HG02852 (cell line): ENCODE data around the gene ISCU.
A peak's percentile ranks its signal among the peaks of the same experiment; 100 is the strongest.
"Not testable (repeated sequence)": the region's sequence is repeated elsewhere in the genome, so short reads cannot be mapped to it uniquely, and the experiment has no call there.

Source experiments
- ATAC-seq: cut with Tn5 transposase; IDR thresholded peaks from one replicate; pipeline ENCODE4 v1.9.1; 2021; ENCODE audit warnings: mild to moderate bottlenecking, moderate library complexity; ENCODE audit not compliant: unreplicated experiment

ISCU gene

DNA sequence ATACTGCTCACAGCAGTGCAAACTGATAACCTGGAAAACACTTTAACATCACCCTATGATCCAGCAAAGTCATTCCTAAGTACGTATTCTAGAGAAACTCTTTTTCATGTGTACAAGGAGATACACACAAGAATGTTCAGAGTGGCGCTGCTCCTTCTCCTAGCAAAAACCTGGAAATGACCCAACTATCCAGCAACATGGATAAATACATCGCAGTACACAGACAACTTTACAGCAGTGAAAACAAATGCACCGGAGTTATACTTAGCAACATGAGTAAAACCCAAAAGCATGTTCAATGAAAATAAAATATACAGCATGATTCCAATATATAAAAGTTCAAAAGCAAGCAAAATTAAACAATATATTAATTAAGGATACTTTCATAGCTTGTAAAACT, 20.1 kb upstream of the ISCU start:
- no peak for ATAC-seq

DNA sequence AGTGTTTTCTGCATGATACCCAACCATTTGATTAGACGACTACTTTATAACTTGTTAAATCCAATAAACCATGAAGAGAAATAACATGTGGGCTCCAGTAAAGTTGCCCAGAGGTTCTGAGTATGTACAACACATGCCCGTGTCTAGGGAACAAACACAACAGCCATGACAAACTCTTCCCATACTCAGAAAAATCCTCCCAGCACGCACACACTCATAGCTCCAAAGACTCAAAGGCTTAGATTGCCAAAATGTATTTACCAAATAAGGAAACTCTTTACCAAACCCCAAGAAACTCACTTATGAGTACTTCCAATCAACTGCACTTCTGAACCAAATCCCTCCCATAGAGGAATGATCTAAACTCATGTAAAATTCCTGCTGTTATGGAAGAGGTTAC, 18.7 kb upstream of the ISCU start:
- ATAC-seq: no peak

DNA sequence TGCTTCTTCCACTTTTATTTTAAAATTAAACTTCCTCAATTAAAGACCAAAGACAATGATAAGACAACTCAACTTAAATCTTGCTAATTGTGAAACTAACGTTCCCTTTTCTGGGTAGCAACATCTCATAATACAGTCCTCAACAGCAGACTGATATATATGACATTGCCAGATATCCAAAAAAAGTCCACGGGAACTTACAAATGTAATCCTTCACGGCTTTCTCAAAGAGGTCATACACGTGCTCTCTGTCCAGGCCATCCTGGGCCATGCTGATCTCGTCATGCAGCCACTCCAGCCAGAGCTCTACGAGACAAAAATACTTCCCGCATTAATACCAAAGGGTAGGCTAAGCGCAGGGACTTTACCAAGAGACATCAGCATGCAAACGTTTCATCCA, 14.7 kb upstream of the ISCU start:
- ATAC-seq: no peak

DNA sequence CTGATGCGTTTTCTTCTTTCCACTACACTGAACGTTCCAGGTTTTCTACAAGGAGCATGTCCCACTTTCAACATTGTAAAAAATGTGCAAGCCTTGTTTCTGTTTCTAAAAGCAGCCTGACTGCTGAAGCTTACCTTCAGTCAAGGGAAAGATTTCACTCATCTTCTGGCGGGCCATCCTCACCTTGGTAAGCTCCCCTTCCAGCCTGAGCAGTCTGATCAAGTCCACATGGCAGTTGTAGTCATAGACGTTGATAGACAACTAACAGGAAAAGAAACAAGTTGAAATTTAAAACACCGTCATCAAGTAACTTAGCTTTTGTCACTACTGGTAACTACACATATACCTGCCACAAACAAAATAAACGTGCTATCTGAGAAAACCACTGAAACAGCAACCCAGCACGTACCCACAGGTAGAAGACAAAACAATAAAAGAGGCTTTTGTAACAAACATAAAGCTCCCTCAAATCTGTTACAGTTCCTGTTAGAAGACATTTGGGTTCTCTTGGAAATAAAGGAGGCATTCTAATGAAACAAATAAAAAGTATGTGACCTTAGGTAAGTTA, 13.4 kb upstream of the ISCU start:
- ATAC-seq: no peak

DNA sequence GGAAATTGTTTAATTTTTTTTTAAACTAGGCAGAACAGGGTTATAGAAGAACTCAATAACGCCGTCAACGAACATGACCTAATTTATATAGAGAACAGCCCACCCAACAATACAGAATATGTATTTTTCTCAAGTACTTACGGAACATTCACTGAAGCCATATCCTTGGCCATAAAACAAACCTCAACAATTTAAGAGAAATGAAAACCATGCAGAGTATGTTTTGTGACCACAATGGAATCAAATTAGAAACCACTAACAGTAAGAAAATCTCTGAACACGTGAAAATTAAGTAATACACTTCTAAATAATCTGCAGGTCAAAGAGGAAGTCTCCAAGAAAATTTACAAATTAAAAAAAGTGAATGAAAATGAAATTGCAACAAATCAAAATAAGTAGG, 10.9 kb upstream of the ISCU start:
- ATAC-seq: no peak

DNA sequence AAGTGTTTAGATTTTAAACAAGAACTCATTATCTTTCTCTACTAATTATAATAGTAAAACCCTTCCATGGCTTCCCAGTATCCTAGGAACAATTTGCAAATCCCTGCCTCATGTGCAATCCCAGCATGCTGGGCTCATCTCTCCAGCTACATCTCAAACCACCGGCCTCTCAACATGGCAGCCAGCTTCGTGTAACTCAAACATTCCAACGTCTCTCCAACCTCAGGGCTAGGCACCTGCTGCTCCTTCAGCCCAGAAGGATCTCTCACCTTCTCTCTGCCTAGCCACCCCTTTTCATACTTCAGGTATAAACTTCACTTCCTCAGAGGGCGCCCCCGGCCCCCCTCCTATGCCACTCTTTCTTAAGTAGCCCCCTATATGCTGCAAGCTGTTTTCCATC, 8.6 kb upstream of the ISCU start:
- no peak for ATAC-seq

DNA sequence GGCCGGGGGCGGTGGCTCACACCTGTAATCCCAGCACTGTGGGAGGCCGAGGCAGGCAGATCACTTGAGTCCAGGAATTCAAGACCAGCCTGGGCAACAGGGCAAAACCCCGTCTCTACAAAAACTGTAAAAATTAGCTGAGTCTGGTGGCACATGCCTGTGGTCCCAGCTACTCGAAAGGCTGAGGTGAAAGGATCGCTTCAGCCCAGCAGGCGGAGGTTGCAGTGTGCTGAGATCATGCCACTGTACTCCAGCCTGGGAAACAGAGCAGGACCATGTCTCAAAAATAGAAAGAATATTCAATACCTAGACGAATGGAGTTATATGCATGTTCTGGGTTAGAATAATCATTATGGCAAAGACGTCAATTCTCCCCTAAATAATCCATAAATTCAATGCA, 7.0 kb upstream of the ISCU start:
- not testable (repeated sequence) for ATAC-seq

DNA sequence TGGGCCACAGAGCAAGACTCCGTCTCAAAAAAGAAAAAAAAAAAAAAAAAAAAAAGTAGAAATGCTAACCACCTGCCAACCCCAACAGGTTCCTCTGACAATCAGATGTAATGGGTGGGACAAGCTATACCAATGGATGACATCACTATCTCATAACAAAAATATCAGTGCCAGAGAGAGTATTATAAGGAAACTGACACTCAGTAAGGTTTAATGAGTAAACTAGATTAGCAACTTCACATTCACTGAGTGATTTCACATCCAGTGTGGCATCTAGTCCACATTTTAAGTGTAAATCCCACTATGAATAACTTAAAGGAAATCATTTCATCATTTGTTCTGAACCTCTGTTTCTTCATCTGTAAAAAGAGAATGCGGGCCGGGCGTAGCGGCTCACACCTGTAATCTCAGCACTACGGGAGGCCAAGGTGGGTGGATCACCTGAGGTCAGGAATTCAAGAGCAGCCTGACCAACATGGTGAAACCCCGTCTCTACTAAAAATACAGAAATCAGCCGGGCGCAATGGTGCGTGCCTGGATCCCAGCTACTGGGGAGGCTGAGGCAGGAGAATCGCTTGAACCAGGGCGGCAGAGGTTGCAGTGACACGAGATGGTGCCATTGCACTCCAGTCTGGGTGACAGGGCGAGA, 3.3 kb upstream of the ISCU start:
- ATAC-seq: no peak

DNA sequence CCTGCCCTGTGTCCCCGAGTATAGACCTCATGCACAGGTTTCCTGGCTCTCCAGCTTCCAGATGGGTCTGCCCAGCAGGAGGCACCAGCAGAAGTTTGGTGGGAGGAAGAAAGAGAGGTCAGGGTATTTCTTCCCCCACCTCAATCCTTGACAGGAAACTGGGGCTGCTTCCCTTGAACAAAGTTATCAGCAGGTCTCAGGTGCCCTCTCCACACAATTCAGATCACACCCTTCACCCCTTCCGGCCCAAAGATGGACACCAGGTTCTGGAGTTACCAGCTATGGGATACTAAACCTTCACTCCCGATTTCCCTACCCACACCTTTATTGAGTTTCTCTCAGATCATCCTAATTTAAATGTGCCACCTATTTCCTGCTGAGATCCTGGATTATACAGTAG, 2.6 kb upstream of the ISCU start:
- ATAC-seq: no peak

DNA sequence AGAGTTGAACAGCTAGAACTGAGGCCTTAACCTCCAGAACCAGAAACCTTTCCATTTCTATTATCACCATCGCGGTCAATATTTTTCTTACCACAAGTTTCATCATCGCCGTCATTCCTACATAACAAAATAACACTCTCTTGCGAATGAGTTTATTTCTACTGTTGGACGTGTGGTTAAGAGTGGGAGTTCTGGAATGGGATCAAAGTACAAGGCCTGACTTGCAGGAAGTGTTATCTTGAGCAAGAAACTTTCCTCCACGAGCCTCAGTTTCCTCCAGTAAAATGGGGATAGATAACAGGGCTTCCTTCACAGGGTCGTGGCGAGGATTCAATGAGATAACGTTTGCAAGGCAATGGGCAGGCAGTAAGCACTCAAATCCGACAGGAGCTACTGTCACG, 2.1 kb upstream of the ISCU start:
- ATAC-seq: no peak

DNA sequence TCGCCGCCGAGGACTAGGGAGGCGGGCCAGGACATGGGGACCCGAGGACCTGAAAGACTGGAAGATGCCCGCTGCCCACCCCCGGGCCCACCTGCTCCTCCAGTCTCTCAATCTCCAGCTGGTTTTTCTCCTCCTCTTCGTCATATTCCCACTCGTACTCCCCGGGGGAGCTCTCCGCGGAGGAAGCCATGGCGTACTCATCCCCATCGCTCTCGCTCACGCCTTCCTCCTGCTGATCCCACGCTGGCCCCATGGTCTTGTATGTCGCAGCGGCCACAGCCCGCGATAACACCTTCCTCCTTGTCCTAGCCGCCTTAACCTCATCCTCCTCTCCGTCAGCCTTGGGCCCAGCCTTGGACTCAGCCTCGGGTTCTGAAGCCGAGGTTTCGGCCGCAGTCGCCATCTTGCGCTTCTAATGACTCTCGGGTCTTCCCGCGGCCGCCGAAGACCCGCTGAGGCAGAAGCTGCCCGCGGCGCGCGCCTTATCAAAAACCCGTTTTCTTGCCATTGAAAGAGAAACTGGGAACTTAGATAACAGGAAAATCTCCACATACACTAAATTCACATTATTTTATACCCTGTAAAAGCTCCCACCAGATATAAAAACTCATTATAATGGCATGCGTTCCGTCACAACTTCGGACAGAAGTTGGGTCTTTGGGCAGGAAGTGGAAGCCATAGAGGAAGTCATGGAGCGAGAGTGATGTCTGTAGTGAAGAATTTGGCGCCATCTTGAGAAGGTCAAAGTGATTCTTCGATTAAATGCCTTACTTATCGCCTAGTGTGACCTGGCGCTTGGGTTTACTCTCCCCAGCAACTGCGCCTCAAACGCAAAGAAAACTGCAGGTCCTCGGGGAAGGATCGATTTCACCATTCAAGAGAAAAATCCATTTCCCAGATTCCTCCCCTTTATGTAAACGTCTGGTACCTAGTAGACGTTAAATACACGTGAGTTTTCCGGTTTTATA, 1.4 kb upstream of the ISCU start, which contains the start of gene SART3:
Gene SART3 (minus strand): TSS at position 422 of the 968 bp plus-strand sequence. CDS start 19 bp downstream, at position 403.
- peak; percentile 40 for ATAC-seq

DNA sequence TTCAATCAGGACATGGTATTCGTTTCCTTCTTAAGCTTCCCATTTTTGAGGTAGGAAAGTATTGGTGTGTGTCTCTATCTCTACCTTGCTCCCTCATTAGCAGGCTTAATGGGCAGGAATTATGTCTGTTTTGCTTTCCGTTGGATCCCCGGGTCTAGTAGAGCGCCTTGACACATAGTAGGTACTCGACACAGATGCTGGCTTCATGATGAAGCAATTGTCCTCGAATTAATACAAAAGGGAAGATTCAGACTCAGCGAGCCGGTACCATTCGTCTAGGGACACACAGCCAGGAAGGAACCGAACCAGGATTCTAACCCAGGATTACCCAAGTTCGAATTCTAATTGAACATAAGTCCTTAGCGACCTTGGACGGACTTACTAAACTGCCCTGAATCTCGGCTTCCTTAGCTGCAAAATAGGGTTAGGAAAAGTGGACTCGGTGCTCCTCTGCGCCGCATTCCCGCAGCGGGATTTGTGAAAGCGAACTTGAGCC, 496 bp upstream of the ISCU start:
- ATAC-seq: no peak

DNA sequence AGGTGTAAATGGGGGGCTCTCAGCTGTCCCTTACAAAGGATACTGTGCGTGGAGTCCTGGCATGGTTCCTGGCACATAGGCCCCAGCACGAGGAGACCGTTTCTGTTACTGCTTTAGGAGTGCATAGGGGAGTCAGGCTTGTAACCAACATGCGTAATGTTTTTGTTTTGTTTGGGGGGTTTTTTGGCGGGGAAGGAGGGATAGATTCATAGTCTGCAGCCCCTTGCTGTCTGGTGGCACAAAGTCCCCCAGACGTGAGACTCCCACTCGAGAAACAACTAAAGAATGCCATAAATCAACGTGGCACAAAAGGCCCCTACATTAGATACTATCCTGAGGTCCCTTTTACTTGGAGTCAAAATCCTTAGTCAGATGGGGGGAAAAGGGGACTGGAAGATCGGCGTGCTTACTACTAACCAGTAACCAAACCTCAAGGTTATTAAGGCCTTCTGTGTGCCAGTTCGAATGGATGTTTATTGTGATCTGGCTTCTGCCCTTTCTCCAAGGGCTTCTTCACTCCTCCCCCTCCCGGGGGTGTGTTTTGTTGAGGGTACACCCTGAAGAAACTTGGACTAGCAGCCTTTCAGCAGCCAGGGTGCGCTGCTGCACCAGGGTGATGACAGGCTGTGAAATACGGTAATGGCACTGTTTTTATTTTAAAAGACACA, 874 bp downstream of the ISCU start:
- peak; percentile 35 for ATAC-seq

DNA sequence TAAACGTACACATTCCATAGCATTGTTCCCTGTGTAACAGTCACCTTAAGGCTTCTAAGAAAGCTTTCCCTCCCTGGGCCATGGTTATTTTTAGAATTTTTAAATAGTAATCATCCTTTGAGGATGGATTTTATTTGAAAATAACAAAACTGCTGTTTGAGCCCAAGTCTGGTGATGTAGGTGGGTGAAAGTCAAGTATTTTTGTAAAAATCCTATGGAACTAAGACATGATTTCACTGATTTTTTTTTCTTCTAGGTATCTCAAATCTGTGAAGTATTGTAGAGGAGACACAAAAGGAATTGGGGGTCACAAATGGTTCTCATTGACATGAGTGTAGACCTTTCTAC, 1.4 kb downstream of the ISCU start:
- ATAC-seq: no peak

DNA sequence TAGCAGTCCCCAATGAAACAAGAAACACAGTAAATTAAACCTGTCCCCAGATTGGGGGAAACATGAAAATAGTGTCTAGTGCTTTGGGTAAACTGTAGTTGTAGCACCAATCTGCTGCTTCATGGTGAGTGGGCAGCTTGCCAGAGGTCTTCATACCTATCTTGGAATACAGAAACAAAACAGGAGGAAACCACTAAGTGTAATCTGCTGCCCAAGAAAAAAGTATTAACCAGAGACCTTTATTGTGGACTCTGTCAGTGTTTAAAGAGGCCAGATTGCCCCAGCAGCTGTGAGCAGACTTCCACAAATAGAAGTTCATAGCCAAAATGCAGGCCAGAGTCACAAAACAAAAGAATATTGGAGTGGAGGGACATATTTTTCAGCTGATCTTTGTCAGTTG, 2.3 kb downstream of the ISCU start:
- ATAC-seq: no peak

DNA sequence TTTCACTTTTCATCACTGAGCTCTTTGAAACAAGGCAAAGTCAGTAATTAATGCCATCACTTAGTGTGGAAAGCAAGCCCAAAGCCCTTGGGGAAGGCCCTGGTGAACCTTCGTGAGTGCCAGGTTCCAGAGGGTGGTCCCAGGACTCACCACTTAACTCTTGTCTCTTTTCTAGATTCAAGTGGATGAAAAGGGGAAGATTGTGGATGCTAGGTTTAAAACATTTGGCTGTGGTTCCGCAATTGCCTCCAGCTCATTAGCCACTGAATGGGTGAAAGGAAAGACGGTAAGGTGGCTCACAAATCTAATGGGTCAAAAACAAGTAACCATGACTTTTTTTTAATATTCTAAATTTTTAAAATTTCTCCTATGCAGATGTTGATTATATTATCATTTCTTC, 2.8 kb downstream of the ISCU start:
- no peak for ATAC-seq

DNA sequence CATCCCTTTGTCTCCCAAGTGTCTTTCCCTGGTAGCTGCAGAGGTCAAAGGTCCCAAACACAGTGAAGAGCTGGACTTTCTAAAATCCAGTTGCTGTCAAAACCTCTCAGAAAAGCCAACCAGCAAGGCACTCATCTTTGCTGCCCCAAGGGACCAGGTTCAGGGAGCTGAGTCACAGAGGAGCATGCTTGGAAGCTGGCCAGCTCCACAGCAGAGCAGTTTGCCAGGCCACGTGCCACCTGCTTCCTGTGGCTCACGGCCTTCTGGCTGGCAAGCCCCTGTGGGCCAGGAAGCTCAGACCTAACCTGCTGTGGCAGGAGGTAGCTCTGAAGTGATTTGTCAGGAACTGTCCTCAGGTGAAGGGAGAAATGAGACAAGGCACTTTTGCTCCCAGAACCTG, 3.6 kb downstream of the ISCU start:
- no peak for ATAC-seq

DNA sequence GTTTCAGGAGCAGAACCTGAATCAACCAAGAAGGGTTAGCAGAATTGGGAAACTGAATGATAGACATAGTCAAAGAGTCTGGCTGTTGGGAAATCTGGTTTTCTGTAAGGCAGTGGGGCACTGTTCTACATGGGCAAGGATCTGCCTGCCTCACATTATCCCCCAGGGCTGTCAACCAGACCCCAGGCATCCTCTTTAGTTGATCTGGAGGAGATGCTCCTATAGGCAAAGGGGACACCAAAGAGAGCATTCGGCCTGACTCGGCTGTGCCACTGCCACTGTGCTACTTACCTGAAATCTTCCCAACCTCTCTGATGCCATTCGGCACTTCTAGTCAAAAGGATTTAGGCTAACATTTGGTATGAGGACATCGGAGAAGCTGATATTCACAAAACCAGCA, 4.1 kb downstream of the ISCU start:
- no peak for ATAC-seq

DNA sequence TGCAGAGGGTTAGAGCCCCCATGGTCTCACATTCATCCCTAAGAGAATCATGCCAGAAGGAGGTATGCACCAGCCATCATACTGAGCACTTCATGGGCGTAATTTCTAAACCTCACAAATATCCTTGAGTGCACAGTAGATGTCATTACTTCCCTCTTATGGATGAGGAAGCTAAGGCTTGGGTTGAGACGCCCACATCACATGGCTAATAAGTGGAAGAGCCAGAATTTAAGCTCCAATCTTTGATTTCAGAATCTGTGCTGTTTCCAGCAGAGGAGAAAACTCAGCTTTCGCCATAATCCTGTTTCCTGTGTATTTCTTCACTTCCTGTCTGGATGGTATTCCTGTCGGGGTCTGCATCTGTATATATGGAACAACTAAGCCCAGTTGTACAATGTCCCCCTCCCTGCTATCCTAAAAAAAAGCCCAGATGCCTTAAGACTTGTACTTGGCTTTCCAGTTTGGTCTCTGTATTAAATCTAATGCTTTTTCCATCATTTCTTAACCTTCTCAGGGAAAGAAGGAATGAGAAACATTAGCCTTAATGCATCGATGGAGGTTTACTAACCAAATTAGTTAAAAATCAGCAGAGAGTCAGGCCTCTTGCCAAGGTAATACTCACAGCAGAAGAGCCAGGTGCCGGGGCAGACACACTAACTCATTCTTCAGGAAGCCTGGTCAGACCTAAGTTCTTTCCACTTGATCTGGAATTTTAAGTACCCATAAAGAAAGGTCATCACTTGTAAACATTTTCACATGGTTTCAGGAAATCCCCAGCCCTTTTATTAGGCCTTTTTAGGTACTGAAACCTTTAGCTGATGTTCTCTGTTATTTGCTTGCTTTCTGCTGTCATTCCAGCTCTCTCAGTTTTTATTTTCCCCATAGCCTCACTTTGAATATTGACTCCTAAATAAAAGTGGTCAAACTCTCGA, 5.3 kb downstream of the ISCU start:
- ATAC-seq: no peak
